PC-3 (cell line): ENCODE measurements around the gene WDR76.

Experiments
- CTCF ChIP-seq: fragments of 300-600 bp; sonication (generic); conservative IDR thresholded peaks from 2 replicates; pipeline ENCODE4 v1.5.1; 2017; ENCODE audit warnings: antibody characterized with exemption, low read depth, mild to moderate bottlenecking, low read length
- EZH2 ChIP-seq: fragments of 300-600 bp; sonication (generic); IDR thresholded peaks from one replicate; pipeline ENCODE4 v1.6.1; 2017; ENCODE audit warnings: antibody characterized with exemption, mild to moderate bottlenecking, low read length; ENCODE audit not compliant: unreplicated experiment
- EZH2phosphoT487 ChIP-seq: fragments of 300-600 bp; sonication (generic); IDR thresholded peaks from 2 replicates; pipeline ENCODE4 v1.6.1; 2018; ENCODE audit warnings: mild to moderate bottlenecking, antibody characterized with exemption, low read length, borderline replicate concordance

DNA sequence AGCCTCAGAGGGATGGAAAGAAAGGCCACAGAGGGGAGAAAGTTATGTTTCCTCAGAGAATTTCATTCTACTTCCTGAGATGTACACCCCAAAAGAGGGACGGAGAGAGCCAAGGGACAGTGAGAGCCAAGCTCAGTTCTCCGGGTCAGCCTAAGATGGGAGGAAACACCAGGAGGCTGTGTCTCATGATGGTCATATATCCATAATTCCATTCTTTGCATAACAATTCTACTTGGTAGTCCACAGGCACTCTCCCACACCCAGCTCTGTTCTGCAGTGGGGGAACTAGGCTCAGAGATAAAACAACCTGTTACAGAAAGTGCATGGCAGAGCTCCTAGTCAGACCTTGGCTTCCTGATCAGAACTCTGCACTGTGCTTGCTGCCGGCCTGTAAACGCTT is 54.4 kb downstream of the WDR76 start:
- TF ChIP-seq CTCF (no peak), EZH2 (no peak), EZH2phosphoT487 (no peak)
